HS-27A (cell line): ENCODE measurements around the gene SON.

ENCODE experiments used
- DNase-seq: peaks from one replicate; pipeline ENCODE4 v3.0.0-alpha.2; 2012; ENCODE audit warnings: low read depth, missing footprints

SON gene

DNA sequence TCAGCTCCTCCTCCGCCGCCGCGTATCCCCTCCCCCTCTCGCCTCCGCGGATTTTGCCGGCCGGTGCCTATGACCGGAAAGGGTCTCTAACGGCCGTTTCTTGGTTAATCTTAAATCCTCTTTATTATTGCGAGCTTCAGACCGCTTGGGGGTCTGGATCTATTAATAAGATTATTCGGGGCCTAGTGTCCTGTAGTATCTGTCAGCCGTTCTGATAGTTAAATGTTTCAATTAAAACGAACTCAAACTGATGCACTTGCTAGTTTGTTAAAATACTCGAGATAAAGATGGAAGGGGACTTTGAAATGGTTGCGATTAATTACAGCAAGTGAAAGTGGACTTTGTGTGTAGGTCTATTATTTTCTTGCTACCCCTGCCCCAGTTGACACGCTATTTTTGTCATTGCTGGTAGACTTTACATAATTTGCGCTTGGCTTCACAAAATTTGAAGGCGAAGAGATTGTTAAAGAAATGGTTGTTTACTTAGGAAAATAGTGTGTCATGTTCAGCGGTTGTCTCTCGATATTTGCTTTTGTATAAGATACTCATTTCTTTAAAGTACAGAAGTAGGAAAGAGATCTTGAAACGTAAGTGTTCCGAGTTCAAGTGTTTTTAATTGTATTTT, 779 bp downstream of the SON start:
- no peak for DNase-seq

DNA sequence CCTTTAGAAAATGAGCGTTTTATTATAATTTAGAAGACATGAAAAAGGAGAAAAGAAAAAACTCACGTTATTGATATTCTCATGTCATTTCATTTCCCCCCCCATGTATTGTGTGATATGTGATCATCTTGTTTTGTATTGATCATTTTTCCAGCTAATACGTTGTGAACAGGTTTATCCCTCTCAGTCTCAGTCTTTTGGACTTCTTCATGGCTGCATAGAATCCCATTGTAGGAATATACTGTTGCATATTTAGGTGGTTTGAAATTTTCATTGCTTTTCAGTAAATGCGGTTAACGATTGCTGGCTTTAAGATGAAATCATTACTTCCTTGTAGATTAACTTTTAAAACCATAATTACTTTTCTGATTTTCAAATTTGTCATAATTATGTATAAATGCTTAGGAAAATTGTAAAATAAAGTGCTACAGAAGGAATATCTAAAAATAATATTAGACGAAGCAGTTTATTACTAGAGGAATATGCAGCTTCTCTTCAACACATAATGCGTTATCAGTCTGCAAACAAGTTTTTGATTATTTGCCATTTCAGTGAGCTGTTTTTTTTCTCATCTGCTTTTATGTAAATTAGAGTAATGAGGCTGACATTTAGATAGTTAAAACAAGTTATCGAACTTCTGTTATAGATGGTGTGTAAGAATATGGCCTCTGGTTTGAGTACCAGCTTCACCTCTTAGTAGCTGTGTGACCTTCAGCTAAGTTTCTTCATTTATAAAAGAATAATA, 1.8 kb downstream of the SON start:
- DNase-seq = no peak

DNA sequence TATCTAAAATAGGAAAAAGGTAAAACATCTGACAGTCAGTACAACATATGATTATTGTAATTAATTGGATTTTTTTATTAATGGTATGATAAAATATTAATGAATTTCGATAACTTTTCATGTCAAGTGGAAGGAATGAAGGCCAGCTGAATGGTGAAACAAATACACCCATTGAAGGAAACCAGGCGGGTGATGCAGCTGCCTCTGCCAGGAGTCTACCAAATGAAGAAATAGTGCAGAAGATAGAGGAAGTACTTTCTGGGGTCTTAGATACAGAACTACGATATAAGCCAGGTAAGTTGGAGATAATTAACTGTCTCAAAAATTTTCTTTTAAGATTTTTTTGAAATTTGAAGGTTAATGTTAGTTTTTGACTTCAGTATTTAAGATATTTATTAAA, 3.2 kb downstream of the SON start:
- DNase-seq = no peak

DNA sequence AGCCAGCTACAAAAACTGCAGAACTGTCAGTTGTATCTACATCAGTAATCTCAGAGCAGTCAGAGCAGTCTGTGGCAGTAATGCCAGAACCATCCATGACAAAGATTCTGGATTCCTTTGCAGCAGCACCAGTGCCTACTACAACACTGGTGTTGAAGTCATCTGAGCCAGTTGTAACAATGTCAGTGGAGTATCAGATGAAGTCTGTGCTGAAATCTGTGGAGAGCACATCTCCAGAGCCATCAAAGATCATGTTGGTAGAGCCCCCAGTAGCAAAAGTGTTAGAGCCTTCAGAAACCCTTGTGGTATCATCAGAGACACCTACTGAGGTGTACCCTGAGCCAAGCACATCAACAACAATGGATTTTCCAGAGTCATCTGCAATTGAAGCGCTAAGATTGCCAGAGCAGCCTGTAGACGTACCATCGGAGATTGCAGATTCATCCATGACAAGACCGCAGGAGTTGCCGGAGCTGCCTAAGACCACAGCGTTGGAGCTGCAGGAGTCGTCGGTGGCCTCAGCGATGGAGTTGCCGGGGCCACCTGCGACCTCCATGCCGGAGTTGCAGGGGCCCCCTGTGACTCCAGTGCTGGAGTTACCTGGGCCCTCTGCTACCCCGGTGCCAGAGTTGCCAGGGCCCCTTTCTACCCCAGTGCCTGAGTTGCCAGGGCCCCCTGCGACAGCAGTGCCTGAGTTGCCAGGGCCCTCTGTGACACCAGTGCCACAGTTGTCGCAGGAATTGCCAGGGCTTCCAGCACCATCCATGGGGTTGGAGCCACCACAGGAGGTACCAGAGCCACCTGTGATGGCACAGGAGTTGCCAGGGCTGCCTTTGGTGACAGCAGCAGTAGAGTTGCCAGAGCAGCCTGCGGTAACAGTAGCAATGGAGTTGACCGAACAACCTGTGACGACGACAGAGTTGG, 7.3 kb downstream of the SON start:
- DNase-seq = no peak

DNA sequence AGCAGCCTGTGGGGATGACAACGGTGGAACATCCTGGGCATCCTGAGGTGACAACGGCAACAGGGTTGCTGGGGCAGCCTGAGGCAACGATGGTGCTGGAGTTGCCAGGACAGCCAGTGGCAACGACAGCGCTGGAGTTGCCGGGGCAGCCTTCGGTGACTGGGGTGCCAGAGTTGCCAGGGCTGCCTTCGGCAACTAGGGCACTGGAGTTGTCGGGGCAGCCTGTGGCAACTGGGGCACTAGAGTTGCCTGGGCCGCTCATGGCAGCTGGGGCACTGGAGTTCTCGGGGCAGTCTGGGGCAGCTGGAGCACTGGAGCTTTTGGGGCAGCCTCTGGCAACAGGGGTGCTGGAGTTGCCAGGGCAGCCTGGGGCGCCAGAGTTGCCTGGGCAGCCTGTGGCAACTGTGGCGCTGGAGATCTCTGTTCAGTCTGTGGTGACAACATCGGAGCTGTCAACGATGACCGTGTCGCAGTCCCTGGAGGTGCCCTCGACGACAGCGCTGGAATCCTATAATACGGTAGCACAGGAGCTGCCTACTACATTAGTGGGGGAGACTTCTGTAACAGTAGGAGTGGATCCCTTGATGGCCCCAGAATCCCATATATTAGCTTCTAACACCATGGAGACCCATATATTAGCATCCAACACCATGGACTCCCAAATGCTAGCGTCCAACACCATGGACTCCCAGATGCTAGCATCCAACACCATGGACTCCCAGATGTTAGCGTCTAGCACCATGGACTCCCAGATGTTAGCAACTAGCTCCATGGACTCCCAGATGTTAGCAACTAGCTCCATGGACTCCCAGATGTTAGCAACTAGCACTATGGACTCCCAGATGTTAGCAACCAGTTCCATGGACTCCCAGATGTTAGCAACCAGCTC, 8.2 kb downstream of the SON start:
- no peak for DNase-seq

DNA sequence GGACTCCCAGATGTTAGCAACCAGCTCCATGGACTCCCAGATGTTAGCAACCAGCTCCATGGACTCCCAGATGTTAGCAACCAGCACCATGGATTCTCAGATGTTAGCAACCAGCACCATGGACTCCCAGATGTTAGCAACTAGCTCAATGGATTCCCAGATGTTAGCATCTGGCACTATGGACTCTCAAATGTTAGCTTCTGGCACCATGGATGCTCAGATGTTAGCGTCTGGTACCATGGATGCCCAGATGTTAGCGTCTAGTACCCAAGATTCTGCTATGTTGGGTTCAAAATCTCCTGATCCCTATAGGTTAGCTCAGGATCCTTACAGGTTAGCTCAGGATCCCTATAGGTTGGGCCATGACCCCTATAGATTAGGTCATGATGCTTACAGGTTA, 8.8 kb downstream of the SON start:
- no peak for DNase-seq

DNA sequence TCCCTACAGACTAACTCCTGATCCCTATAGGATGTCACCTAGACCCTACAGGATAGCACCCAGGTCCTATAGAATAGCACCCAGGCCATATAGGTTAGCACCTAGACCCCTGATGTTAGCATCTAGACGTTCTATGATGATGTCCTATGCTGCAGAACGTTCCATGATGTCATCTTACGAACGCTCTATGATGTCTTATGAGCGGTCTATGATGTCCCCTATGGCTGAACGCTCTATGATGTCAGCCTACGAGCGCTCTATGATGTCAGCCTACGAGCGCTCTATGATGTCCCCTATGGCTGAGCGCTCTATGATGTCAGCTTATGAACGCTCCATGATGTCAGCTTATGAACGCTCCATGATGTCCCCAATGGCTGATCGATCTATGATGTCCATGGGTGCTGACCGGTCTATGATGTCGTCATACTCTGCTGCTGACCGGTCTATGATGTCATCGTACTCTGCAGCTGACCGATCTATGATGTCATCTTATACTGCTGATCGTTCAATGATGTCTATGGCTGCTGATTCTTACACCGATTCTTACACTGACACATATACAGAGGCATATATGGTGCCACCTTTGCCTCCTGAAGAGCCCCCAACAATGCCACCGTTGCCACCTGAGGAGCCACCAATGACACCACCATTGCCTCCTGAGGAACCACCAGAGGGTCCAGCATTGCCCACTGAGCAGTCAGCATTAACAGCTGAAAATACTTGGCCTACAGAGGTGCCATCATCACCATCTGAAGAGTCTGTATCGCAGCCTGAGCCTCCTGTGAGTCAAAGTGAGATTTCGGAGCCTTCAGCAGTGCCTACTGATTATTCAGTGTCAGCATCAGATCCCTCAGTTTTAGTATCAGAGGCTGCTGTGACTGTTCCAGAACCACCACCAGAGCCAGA, 9.5 kb downstream of the SON start:
- no peak for DNase-seq

DNA sequence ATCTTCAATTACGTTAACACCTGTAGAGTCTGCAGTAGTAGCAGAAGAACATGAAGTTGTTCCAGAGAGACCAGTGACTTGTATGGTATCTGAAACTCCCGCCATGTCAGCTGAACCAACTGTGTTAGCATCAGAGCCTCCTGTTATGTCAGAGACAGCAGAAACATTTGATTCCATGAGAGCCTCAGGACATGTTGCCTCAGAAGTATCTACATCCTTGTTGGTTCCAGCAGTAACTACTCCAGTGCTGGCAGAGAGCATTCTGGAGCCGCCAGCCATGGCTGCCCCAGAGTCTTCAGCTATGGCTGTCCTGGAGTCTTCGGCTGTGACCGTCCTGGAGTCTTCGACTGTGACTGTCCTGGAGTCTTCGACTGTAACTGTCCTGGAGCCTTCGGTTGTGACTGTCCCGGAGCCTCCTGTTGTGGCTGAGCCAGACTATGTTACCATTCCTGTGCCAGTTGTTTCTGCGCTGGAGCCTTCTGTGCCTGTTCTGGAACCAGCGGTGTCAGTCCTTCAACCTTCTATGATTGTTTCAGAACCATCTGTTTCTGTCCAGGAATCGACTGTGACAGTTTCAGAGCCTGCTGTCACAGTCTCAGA, 10.3 kb downstream of the SON start:
- DNase-seq = no peak

DNA sequence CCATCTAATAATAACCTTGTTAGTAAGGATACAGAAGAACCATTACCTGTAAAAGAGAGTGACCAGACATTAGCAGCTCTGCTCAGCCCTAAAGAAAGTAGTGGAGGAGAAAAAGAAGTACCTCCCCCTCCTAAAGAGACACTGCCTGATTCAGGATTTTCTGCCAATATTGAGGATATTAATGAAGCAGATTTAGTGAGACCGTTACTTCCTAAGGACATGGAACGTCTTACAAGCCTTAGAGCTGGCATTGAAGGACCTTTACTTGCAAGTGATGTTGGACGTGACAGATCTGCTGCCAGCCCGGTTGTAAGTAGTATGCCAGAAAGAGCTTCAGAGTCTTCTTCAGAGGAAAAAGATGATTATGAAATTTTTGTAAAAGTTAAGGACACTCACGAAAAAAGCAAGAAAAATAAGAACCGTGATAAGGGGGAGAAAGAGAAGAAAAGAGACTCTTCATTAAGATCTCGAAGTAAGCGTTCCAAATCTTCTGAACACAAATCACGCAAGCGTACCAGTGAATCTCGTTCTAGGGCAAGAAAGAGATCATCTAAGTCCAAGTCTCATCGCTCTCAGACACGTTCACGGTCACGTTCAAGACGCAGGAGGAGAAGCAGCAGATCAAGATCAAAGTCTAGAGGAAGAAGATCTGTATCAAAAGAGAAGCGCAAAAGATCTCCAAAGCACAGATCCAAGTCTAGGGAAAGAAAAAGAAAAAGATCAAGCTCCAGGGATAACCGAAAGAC, 11.6 kb downstream of the SON start:
- no peak for DNase-seq

DNA sequence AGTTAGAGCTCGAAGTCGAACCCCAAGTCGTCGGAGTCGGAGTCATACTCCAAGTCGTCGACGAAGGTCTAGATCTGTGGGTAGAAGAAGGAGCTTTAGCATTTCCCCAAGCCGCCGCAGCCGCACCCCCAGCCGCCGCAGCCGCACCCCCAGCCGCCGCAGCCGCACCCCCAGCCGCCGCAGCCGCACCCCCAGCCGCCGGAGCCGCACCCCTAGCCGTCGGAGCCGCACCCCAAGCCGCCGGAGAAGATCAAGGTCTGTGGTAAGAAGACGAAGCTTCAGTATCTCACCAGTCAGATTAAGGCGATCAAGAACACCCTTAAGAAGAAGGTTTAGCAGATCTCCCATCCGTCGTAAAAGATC, 12.1 kb downstream of the SON start:
- DNase-seq = no peak

DNA sequence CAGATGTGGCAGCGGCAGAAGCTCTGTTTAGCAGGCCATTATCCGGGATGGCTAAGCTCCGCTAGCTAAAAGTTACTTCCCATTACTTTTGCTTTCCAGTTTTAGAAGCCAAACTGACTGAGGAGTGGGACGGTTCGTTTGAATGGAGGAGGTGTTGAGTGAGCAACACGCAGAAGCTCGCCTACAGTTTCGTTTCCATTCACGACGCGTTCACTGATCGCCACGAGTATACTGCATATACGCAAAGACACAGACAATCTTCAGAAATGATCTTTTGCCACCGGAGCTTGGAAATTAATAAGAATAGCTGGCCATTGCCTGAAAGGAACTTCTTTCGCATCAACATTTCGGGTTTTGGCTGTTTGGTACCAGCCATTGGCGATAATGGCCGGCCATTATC, 14.6 kb downstream of the SON start:
- no peak for DNase-seq

DNA sequence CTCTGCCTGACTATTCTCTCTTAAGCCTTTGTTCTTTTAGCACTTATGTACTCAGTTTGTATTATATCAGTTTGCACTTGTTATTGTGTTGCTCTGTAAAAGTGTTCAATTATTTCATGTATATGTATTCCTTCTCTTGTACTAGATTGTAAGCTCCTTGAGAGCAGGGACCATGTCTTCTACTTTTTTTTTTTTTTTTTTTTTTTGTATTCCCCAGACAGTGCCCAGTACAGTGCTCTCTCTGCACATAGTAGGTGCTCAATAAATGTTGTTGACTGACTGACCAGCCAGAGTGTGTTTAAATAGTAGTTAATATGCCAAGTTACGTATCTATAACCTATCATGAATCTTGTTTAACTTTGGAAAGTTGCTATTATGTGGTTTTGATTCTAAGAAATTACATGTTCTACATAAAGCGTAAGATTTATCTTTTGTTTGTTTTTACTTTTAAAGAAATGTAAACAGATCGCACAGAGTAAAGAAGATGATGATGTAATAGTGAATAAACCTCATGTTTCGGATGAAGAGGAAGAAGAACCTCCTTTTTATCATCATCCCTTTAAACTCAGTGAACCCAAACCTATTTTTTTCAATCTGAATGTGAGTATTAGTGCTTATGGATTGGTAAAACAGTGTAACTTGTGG, 16.1 kb downstream of the SON start:
- no peak for DNase-seq

DNA sequence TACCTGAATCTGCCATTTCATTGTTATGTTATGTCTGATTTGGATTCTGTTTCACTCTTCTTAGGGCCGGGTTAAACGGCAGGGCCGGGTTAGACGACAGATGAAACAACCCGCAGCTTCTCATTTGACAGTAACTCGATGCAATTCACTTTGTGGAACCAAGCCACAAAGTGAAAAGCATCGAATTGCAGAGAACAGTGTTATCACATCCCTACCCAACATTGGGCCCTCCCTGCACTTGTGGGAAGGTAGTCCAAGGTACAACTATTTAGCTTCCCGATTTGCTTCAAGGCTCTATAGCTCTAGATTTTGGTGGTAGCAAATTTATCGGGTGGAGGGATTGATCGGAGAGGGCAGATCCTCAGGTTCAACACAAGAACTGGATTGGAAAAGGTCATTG, 17.0 kb downstream of the SON start:
- no peak for DNase-seq

DNA sequence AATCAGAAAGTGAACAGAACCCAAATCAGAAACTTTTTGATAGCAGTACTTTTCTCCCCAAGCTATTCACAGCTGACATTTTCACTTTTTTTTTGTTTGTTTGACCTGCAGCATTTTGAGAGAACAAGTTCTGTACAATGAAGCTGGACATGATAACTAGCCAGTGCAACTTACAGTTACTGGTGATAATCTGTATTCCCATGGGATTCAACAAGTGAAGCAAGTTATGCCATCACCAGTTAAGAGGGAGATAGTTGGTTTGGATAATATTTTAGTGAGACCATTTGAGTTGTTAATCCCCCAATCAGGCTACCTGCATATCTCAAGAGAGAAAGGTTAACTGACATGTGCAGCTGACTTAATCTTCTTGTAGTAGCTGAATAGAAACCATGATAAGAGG, 18.1 kb downstream of the SON start:
- no peak for DNase-seq

DNA sequence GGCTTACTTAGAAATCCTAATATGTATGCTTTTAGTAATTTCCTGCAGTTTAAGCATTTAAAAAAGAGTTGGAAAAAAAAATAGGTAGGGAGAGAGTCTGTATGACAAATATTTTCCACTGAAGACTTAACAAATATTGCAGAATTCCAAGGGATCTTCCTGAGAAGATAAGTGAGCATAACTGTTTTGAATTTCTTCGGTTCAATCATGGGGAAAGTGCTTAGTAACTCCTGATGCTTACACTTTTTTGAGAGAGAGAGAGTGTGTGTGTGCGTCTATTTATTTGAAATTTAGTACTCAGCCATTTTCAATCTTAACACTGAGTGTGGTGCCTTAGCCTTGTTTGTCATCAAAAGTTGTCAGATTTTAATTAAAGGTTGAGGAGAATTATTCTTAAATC, 18.5 kb downstream of the SON start:
- DNase-seq = no peak

DNA sequence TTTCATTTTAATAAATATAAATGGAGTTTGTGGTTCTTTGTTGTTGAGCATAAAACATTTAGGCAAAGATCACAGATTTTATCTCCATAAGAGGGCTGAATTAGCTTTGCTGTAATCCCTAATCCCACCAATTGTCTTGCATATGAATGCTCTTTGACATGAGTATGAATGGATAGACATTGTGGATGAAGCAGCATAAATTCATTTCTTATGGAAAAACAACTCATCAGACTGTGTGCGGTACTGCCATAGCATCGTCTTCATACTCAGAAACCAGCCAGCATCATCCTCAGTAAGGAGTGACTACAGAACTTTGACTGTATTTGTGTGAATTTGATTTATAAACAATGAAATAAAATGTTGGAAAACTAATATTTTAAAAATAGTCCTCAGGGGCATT, 19.6 kb downstream of the SON start:
- no peak for DNase-seq

DNA sequence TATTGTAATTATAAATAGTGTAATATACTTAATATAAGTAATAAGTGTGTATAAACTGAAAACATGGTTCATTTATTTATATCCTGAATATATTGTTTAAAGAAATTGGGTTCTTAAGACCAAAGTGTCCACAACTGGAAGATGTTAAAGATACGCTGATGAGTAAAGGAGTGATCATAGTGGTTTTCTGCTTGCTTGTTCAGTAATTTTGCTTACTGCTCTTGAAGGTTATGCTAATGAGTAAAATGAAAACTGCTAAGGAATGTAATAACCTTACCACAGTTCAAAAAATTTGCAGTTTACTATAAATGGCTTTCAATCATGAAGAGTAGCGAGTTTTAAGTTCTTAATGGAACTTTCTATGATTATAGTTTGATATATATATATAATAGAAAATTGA, 23.7 kb downstream of the SON start:
- no peak for DNase-seq

DNA sequence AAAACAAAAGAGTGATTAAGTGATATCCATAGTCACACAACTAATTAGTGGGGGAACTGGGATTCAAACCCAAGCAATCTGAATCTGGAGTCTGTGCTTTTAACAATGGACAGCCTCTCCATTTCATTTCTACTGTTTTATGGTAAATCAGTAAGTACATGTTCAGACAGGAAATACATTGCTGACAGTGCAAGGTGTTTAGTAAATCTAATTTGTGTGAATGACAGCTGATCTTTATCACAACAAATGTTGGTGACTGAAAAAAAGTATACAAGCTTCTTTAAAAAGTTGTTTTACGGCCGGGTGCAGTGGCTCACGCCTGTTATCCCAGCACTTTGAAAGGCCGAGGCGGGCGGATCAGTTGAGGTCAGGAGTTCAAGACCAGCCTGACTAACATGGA, 25.1 kb downstream of the SON start:
- no peak for DNase-seq

DNA sequence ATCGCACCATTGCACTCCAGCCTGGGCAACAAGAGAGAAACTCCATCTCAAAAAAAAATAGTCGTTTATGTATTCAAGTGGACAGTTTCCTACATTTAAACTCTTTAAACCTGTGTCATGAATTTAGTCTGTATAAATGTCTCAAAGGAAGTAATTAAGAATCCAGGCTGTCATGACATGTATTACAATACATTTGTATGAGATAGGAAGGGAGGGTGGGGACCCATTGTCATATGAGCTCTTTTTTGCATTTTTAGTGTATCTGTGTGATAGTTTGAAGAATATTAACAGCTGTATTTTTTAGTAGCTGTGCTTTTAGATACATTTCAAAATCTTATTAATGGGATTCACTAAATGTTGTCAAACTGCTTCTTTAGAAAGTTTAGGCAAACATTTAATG, 25.6 kb downstream of the SON start:
- DNase-seq = no peak
